WTC11 (cell line): ENCODE results near the gene NPLOC4.

ENCODE experiments used
- ATF3 ChIP-seq: sonication (generic); formaldehyde crosslinking; conservative IDR thresholded peaks from 2 replicates; pipeline ENCODE4 v1.8.1; 2022; ENCODE audit warnings: mild to moderate bottlenecking, missing genetic modification reagents
- CTCF ChIP-seq: fragments of 200-600 bp; IDR thresholded peaks from 2 replicates; pipeline ENCODE4 v1.8.0; 2022; ENCODE audit warnings: antibody characterized with exemption
- ZBTB43 ChIP-seq: sonication (generic); formaldehyde crosslinking; IDR thresholded peaks from 2 replicates; pipeline ENCODE4 v1.8.1; 2023; ENCODE audit warnings: mild to moderate bottlenecking, missing genetic modification reagents

GRCh38 chr17:81539571-81539900, 97.4 kb downstream of the NPLOC4 start:
- no peak for TF ChIP-seq ZBTB43 (CRISPR knock-in tag)
- TF ChIP-seq CTCF = no peak
- TF ChIP-seq ATF3 (CRISPR knock-in tag) = no peak
